ENCODE measurements around the gene NEK11.

DNA sequence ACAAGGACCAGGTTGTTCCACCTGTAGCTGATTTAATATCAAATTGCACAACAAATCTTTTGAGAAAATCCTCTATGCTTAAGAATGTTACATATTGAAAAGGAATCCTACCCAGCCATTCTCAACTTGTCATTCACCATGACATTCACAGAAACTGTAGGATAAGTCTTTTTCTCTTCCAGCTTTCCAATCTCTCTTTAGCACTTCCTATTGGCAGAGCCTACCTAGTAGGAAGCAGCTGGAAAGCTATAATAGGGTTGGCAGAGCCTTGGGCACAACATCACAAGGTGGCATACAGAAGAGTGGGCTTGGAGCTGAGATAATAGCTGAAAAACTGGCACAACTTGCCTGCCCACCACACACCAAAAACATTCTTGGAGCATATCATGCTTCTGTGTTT lies 287.6 kb downstream of the NEK11 start:
- TF ChIP-seq, protein P1, sequence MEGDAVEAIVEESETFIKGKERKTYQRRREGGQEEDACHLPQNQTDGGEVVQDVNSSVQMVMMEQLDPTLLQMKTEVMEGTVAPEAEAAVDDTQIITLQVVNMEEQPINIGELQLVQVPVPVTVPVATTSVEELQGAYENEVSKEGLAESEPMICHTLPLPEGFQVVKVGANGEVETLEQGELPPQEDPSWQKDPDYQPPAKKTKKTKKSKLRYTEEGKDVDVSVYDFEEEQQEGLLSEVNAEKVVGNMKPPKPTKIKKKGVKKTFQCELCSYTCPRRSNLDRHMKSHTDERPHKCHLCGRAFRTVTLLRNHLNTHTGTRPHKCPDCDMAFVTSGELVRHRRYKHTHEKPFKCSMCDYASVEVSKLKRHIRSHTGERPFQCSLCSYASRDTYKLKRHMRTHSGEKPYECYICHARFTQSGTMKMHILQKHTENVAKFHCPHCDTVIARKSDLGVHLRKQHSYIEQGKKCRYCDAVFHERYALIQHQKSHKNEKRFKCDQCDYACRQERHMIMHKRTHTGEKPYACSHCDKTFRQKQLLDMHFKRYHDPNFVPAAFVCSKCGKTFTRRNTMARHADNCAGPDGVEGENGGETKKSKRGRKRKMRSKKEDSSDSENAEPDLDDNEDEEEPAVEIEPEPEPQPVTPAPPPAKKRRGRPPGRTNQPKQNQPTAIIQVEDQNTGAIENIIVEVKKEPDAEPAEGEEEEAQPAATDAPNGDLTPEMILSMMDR (IDR thresholded peaks at IDR 0.05), result no peak
- TF ChIP-seq POLR2A (IDR thresholded peaks at IDR 0.05), result no peak
